PC-3 (cell line): ENCODE data around the gene PPT1. TPM values are rescaled to one million over a fixed set of nuclear protein-coding genes. Genes with fewer than 3 reads are reported as not detected.

Source experiments
- ATAC-seq: fragments of 200-7000 bp; cut with Tn5 transposase; 2 replicates; pipeline ENCODE4 v1.9.1; 2020; ENCODE audit warnings: mild to moderate bottlenecking, moderate library complexity
- BruUV-seq: library from RNA; stranded (reverse); fragments of 400-500 nt; replicated peaks from 2 replicates; lab custom pipeline; 2021; lab: Mats Ljungman, UMichigan
- CTCF ChIA-PET: fragments of 300-600 bp; sonication (Branson Sonifier 250); formaldehyde crosslinking; loops from one replicate; lab custom pipeline; 2022; ENCODE audit warnings: antibody characterized with exemption; lab: Charles Lee
- POLR2A ChIA-PET: fragments of 300-600 bp; sonication (Branson Sonifier 250); formaldehyde crosslinking; loops from one replicate; lab custom pipeline; 2022; ENCODE audit warnings: antibody characterized with exemption; ENCODE audit not compliant: unreplicated experiment; lab: Charles Lee
- DNase-seq: peaks from one replicate; pipeline ENCODE4 v3.0.0-alpha.2; 2015
- H2AFZ ChIP-seq: fragments of 300-600 bp; sonication (generic); 2 replicates; pipeline ENCODE4 v1.6.0; 2016; ENCODE audit warnings: antibody characterized with exemption, low read length
- H3F3A ChIP-seq: fragments of 300-600 bp; sonication (generic); one replicate; pipeline ENCODE4 v1.6.0; 2017; ENCODE audit warnings: antibody characterized with exemption, low read length, control low read depth, mild to moderate bottlenecking; ENCODE audit not compliant: unreplicated experiment
- H3K27ac ChIP-seq: fragments of 300-600 bp; sonication (generic); 2 replicates; pipeline ENCODE4 v1.5.1; 2016; ENCODE audit warnings: mild to moderate bottlenecking, low read length
- H3K27me3 ChIP-seq: fragments of 300-600 bp; sonication (generic); 2 replicates; pipeline ENCODE4 v1.6.1; 2016; ENCODE audit warnings: low read length, mixed read lengths
- H3K36me3 ChIP-seq: fragments of 300-600 bp; sonication (generic); 2 replicates; pipeline ENCODE4 v1.6.1; 2016; ENCODE audit warnings: low read depth, mixed run types, low read length, mixed read lengths
- H3K4me1 ChIP-seq: fragments of 300-600 bp; sonication (generic); 2 replicates; pipeline ENCODE4 v1.5.1; 2016; ENCODE audit warnings: low read length; ENCODE audit not compliant: insufficient read depth
- H3K4me2 ChIP-seq: fragments of 300-600 bp; sonication (generic); 2 replicates; pipeline ENCODE4 v1.6.0; 2016; ENCODE audit warnings: low read length
- H3K4me3 ChIP-seq: fragments of 300-600 bp; sonication (generic); 2 replicates; pipeline ENCODE4 v1.5.1; 2016; ENCODE audit warnings: mild to moderate bottlenecking, low read length, mixed read lengths
- H3K79me2 ChIP-seq: fragments of 300-600 bp; sonication (generic); 2 replicates; pipeline ENCODE4 v1.6.1; 2017; ENCODE audit warnings: low read length, mixed read lengths
- H3K9ac ChIP-seq: fragments of 300-600 bp; sonication (generic); 2 replicates; pipeline ENCODE4 v1.6.0; 2016; ENCODE audit warnings: mild to moderate bottlenecking, low read length
- H3K9me2 ChIP-seq: fragments of 300-600 bp; sonication (generic); replicated peaks from 2 replicates; pipeline ENCODE4 v1.6.1; 2016; ENCODE audit warnings: mixed run types, low read length, mixed read lengths
- H3K9me3 ChIP-seq: fragments of 300-600 bp; sonication (generic); 2 replicates; pipeline ENCODE4 v1.6.1; 2016; ENCODE audit warnings: low read length, mixed read lengths
- H4K20me1 ChIP-seq: fragments of 300-600 bp; sonication (generic); 2 replicates; pipeline ENCODE4 v1.6.1; 2016; ENCODE audit warnings: low read length, mixed read lengths
- EZH2 ChIP-seq: fragments of 300-600 bp; sonication (generic); IDR thresholded peaks from one replicate; pipeline ENCODE4 v1.6.1; 2017; ENCODE audit warnings: antibody characterized with exemption, mild to moderate bottlenecking, low read length; ENCODE audit not compliant: unreplicated experiment
- EZH2phosphoT487 ChIP-seq: fragments of 300-600 bp; sonication (generic); IDR thresholded peaks from 2 replicates; pipeline ENCODE4 v1.6.1; 2018; ENCODE audit warnings: mild to moderate bottlenecking, antibody characterized with exemption, low read length, borderline replicate concordance
- intact Hi-C: fragments of 100-400 bp; cut with micrococcal nuclease; formaldehyde crosslinking; loops from 2 replicates; pipeline ENCODE4 v1.9.0; 2023
- total RNA-seq: library from RNA; depleted of rRNA; stranded (reverse); fragments of >200 nt; gene quantifications from 2 replicates; pipeline ENCODE4 v1.2.3, GENCODE V29; 2014
- TF ChIP-seq, protein P1 (sequence below): fragments of 300-600 bp; sonication (generic); conservative IDR thresholded peaks from 2 replicates; pipeline ENCODE4 v1.5.1; 2017; ENCODE audit warnings: antibody characterized with exemption, low read depth, mild to moderate bottlenecking, low read length

The PPT1 gene
- total RNA-seq, 1 experiment from 2014 or later = 72.9 TPM

DNA sequence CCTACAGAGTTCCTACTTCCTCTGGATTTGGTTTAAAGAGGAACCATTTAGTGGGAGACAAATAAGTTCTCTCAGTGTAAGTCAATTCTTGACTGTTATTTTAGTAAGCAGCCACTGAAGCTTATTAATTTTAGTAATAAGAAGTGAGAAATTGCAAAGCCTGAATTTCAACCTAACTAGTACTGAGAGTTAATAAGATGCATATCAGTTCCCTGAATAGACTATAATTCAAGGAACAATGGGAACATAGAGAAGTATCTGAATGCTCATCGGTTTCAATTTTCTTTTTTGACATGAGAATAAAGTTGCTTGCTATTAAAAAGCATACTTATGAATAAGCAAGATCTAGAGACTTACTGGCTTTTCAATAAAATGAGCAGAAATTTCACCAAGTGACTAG, 8.0 kb upstream of the PPT1 start:
- H3K9ac ChIP-seq = no peak overlapping the region
- H2AFZ ChIP-seq = no peak overlapping the region
- TF ChIP-seq EZH2phosphoT487 (no peak), EZH2 (no peak)
- TF ChIP-seq, protein P1, sequence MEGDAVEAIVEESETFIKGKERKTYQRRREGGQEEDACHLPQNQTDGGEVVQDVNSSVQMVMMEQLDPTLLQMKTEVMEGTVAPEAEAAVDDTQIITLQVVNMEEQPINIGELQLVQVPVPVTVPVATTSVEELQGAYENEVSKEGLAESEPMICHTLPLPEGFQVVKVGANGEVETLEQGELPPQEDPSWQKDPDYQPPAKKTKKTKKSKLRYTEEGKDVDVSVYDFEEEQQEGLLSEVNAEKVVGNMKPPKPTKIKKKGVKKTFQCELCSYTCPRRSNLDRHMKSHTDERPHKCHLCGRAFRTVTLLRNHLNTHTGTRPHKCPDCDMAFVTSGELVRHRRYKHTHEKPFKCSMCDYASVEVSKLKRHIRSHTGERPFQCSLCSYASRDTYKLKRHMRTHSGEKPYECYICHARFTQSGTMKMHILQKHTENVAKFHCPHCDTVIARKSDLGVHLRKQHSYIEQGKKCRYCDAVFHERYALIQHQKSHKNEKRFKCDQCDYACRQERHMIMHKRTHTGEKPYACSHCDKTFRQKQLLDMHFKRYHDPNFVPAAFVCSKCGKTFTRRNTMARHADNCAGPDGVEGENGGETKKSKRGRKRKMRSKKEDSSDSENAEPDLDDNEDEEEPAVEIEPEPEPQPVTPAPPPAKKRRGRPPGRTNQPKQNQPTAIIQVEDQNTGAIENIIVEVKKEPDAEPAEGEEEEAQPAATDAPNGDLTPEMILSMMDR = no peak
- POLR2A ChIA-PET = no interaction called here
- H4K20me1 ChIP-seq = no peaks in the 10 kb centered on the region
- H3K4me2 ChIP-seq = no peak overlapping the region
- no peaks in the 10 kb centered on the region; the same call in 1 of the 2 replicates for H3K36me3 ChIP-seq
- no peaks in the 10 kb centered on the region for H3K79me2 ChIP-seq
- no peak overlapping the region for H3K4me3 ChIP-seq
- no peak for ATAC-seq
- no peaks in the 10 kb centered on the region for H3K27me3 ChIP-seq
- H3K9me3 ChIP-seq = no peaks in the 10 kb centered on the region; the same call in 1 of the 2 replicates
- H3K9me2 ChIP-seq = no peaks in the 10 kb centered on the region
- no TSS peak for BruUV-seq
- H3K4me1 ChIP-seq = peaks cover 18% of the 10 kb centered on the region
- H3K27ac ChIP-seq = no peak overlapping the region
- DNase-seq = no peak
- intact Hi-C loops = loop anchor here (5.0 kb wide), 1 partner anchor 37 kb away; no protein-coding TSS in a partner anchor
- H3F3A ChIP-seq = no peaks in the 10 kb centered on the region
- CTCF ChIA-PET = no interaction called here

DNA sequence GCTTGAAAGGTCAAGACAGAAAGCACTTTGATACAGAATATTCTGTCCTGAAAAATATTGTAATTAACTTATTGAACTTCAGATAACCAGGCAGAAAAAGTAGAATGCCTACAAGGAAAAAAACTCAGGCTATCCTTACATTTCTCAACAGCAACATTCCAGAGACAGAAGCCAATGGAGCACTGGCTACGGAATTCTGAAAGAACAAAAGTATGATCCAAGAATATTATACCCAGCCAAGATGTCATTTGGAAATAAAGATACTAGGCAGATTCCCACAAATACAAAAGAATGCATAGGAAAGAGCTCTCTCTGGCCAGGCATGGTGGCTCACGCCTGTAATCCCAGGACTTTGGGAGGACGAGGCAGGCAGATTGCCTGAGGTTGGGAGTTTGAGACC, 5.8 kb upstream of the PPT1 start:
- intact Hi-C loops = no loop called here
- POLR2A ChIA-PET = no interaction called here

DNA sequence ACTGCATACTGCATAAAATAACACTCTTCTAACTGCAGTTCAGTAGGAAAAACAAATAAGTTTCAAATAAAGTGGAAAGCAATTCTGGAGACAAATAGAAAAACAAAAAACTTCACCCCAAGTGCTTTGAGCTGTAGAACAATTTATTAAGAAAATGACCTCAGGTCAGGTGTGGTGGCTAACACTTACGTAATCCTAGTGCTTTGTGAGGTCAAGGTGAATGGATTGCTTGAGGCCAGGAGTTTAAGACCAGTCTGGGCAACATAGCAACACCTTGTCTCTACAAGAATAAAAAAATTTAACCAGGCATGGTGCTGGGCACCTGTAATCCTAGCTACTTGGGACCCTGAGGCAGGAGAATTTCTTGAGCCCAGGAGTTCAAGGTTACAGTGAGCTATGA, 5.0 kb upstream of the PPT1 start:
- no peaks in the 10 kb centered on the region for H3K9me2 ChIP-seq
- ChIA-PET POLR2A (no interaction called here), CTCF (no interaction called here)
- BruUV-seq = no TSS peak
- no peaks in the 10 kb centered on the region; the same call in 1 of the 2 replicates for H3K36me3 ChIP-seq
- H3K9ac ChIP-seq = no peak overlapping the region
- ATAC-seq (no peak), DNase-seq (no peak)
- H2AFZ ChIP-seq = no peak overlapping the region
- TF ChIP-seq, protein P1 = no peak
- TF ChIP-seq EZH2phosphoT487 (no peak), EZH2 (no peak)
- H3K4me3 ChIP-seq = no peak overlapping the region
- H3F3A ChIP-seq = no peaks in the 10 kb centered on the region
- H3K27me3 ChIP-seq = no peaks in the 10 kb centered on the region
- H3K27ac ChIP-seq = no peak overlapping the region
- no peaks in the 10 kb centered on the region for H4K20me1 ChIP-seq
- no peaks in the 10 kb centered on the region for H3K79me2 ChIP-seq
- H3K9me3 ChIP-seq = no peaks in the 10 kb centered on the region; the same call in 1 of the 2 replicates
- intact Hi-C loops = no loop called here
- H3K4me2 ChIP-seq = no peak overlapping the region
- peaks cover 10% of the 10 kb centered on the region for H3K4me1 ChIP-seq

More for the DNA sequence above, 5.8 kb upstream of the PPT1 start:
- TF ChIP-seq EZH2phosphoT487 (no peak), EZH2 (no peak)
- TF ChIP-seq, protein P1 = no peak
- Histone ChIP-seq H3K27me3 (no peaks in the 10 kb centered on the region), H3F3A (no peaks in the 10 kb centered on the region), H2AFZ (no peak overlapping the region), H3K36me3 (no peaks in the 10 kb centered on the region; the same call in 1 of the 2 replicates), H3K27ac (no peak overlapping the region), H3K9ac (no peak overlapping the region), H4K20me1 (no peaks in the 10 kb centered on the region), H3K9me3 (no peaks in the 10 kb centered on the region; the same call in 1 of the 2 replicates), H3K4me1 (peaks cover 12% of the 10 kb centered on the region), H3K4me2 (no peak overlapping the region), H3K4me3 (no peak overlapping the region), H3K79me2 (no peaks in the 10 kb centered on the region), H3K9me2 (no peaks in the 10 kb centered on the region)
- CTCF ChIA-PET = no interaction called here
- BruUV-seq = no TSS peak
- no peak for ATAC-seq
- no peak for DNase-seq
